HepG2 (cell line): ENCODE data around the gene ZNF154. TPM values are rescaled to one million over a fixed set of nuclear protein-coding genes. Genes with fewer than 3 reads are reported as not detected.

ENCODE experiments used
- BRD4 ChIP-seq: sonication (generic); formaldehyde crosslinking; IDR thresholded peaks from 2 replicates; pipeline ENCODE4 v1.4.0; 2020; ENCODE audit warnings: missing genetic modification reagents
- E2F1 ChIP-seq: sonication (generic); formaldehyde crosslinking; IDR thresholded peaks from 2 replicates; pipeline ENCODE4 v1.5.0; 2020; ENCODE audit warnings: missing genetic modification reagents
- MZF1 ChIP-seq: sonication (generic); formaldehyde crosslinking; IDR thresholded peaks from 2 replicates; pipeline ENCODE4 v1.8.1; 2023; ENCODE audit warnings: mild to moderate bottlenecking, missing genetic modification reagents, borderline replicate concordance
- NR2F1 ChIP-seq, 2 experiments: fragments of 450-650 bp in 1 of 2; formaldehyde crosslinking in 1 of 2; IDR thresholded peaks; 2 replicates each; pipeline versions ENCODE4 v1.5.0 to v1.6.1; 2016 to 2020; ENCODE audit warnings: mild to moderate bottlenecking in 1 of 2, missing compliant biosample characterization in 1 of 2, missing genetic modification reagents in 1 of 2, moderate library complexity in 1 of 2
- RFX5 ChIP-seq: IDR thresholded peaks from 2 replicates; pipeline ENCODE4 v1.6.1; 2011; ENCODE audit warnings: low read depth, low read length, improper control_type of control experiment
- ZFP36 ChIP-seq: fragments of 150-350 bp; IDR thresholded peaks from 2 replicates; pipeline ENCODE4 v1.6.1; 2018; ENCODE audit warnings: borderline replicate concordance, low read length, low read depth; ENCODE audit not compliant: partially characterized antibody
- ZMYM3 ChIP-seq: sonication (generic); formaldehyde crosslinking; IDR thresholded peaks from 2 replicates; pipeline ENCODE4 v1.5.1; 2020; ENCODE audit warnings: mild to moderate bottlenecking, missing genetic modification reagents
- ZNF30 ChIP-seq: sonication (generic); formaldehyde crosslinking; IDR thresholded peaks from 2 replicates; pipeline ENCODE4 v1.5.0; 2020; ENCODE audit warnings: mild to moderate bottlenecking, missing genetic modification reagents
- ZNF350 ChIP-seq: sonication (generic); formaldehyde crosslinking; IDR thresholded peaks from 2 replicates; pipeline ENCODE4 v1.4.0; 2020; ENCODE audit warnings: mild to moderate bottlenecking, low read depth, missing genetic modification reagents, borderline replicate concordance
- ZNF44 ChIP-seq: sonication (generic); formaldehyde crosslinking; IDR thresholded peaks from 2 replicates; pipeline ENCODE4 v1.5.1; 2020; ENCODE audit warnings: mild to moderate bottlenecking, missing genetic modification reagents
- ZNF547 ChIP-seq: sonication (generic); formaldehyde crosslinking; IDR thresholded peaks from 2 replicates; pipeline ENCODE4 v1.5.1; 2020; ENCODE audit warnings: mild to moderate bottlenecking, missing genetic modification reagents
- ZNF644 ChIP-seq: IDR thresholded peaks from 2 replicates; pipeline ENCODE4 v1.6.1; 2016; ENCODE audit warnings: low read depth
- polyA plus RNA-seq, 8 experiments: library from polyadenylated mRNA; depleted of rRNA in 3 of 8; stranded (reverse) in 7 of 8; unstranded in 1 of 8; fragments of >200 nt; fragmentation: Illumina TruSeq in 4 of 8; extraction: Trizol in 4 of 8; gene quantifications; 2 replicates each; pipeline versions ENCODE4 v1.2.1 to v1.2.3, GENCODE V29; 2011 to 2016; ENCODE audit warnings: low read depth in 4 of 8, missing spikeins in 1 of 8, mixed read lengths in 1 of 8; ENCODE audit not compliant: insufficient read depth in 1 of 8
- total RNA-seq, 5 experiments: library from RNA; depleted of rRNA; stranded (reverse); fragments of >200 nt; fragmentation: Illumina TruSeq; extraction: Trizol; gene quantifications; 2 replicates each; pipeline ENCODE4 v1.2.3, GENCODE V29; 2016; ENCODE audit warnings: low read depth in 1 of 5
- TF ChIP-seq, protein P1 (sequence below): IDR thresholded peaks from 2 replicates; pipeline ENCODE4 v1.6.1; 2016; ENCODE audit warnings: missing biosample characterization, missing genetic modification reagents, low read depth
- TF ChIP-seq, protein P2 (sequence below): sonication (generic); formaldehyde crosslinking; IDR thresholded peaks from 2 replicates; pipeline ENCODE4 v1.9.0; 2022; ENCODE audit warnings: low read depth, missing genetic modification reagents
- TF ChIP-seq, protein P3 (sequence below): sonication (generic); formaldehyde crosslinking; IDR thresholded peaks from 2 replicates; pipeline ENCODE4 v1.5.0; 2020; ENCODE audit warnings: missing genetic modification reagents
- TF ChIP-seq, protein P4 (sequence below): sonication (generic); formaldehyde crosslinking; IDR thresholded peaks from 2 replicates; pipeline ENCODE4 v1.5.0; 2020; ENCODE audit warnings: mild to moderate bottlenecking, missing genetic modification reagents

The ZNF154 gene
- total and polyA plus RNA-seq, 2 of the 13 experiments (the other 11 are each of a cell fraction or from before 2014, with no cell fraction given): not detected

DNA sequence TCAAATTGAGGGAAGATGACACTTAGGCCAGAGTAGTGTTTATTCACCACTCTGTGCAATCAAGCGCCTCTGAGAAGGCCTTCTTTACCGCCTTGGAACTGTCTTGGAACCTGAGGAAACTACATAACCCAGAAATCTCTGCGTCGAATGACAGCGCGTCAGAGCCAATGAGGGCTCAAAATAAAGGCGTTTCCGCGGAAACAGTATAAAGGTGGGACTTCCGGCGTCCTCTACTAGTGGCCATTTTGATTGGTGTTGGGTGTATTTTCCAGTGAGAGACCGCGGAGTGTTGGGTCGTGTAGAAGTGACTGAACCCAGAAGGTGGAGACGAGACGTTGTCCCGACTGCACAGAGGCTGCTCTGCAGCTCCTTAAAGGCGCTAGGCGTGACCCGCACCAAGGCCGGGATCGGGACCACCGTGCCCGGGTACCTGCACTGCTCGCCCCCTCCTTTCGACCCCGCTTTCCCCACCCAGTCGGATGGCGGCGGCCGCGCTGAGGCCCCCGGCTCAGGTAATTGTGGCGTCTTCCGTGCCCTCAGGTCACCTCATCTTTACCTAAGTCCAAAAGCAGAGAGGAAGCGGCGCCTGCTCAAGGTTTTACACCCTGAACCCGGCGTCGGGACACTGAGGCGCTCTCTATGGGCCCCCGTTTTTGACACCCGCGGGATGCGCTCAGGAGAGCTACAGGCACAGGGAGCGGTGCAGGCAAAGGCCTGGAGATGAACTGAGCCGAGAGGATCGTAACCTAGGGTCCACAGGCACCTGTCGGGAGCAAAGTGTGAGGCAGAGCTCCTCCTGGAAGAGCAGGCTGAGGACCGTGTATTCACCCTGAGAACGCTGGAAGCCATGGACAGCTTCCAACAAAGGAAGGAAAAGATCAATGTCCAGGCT lies 37.8 kb upstream of the ZNF154 start, which contains the start of gene ZNF776 (continued):
- TF ChIP-seq, protein P1, sequence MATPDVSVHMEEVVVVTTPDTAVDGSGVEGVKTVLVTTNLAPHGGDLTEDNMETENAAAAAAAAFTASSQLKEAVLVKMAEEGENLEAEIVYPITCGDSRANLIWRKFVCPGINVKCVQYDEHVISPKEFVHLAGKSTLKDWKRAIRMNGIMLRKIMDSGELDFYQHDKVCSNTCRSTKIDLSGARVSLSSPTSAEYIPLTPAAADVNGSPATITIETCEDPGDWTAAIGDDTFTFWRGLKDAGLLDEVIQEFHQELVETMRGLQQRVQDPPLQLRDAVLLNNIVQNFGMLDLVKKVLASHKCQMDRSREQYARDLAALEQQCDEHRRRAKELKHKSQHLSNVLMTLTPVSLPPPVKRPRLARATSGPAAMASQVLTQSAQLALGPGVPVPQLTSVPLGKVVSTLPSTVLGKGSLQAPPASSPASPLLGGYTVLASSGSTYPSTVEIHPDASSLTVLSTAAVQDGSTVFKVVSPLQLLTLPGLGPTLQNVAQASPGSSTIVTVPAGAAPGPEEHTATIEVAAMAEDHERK: no peak
- TF ChIP-seq NR2F1 (CRISPR knock-in tag; IDR thresholded peaks at IDR 0.05): no peak
- TF ChIP-seq, protein P2, sequence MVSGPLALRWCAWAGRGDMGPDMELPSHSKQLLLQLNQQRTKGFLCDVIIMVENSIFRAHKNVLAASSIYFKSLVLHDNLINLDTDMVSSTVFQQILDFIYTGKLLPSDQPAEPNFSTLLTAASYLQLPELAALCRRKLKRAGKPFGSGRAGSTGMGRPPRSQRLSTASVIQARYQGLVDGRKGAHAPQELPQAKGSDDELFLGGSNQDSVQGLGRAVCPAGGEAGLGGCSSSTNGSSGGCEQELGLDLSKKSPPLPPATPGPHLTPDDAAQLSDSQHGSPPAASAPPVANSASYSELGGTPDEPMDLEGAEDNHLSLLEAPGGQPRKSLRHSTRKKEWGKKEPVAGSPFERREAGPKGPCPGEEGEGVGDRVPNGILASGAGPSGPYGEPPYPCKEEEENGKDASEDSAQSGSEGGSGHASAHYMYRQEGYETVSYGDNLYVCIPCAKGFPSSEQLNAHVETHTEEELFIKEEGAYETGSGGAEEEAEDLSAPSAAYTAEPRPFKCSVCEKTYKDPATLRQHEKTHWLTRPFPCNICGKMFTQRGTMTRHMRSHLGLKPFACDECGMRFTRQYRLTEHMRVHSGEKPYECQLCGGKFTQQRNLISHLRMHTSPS (CRISPR knock-in tag): no peak
- TF ChIP-seq, protein P3, sequence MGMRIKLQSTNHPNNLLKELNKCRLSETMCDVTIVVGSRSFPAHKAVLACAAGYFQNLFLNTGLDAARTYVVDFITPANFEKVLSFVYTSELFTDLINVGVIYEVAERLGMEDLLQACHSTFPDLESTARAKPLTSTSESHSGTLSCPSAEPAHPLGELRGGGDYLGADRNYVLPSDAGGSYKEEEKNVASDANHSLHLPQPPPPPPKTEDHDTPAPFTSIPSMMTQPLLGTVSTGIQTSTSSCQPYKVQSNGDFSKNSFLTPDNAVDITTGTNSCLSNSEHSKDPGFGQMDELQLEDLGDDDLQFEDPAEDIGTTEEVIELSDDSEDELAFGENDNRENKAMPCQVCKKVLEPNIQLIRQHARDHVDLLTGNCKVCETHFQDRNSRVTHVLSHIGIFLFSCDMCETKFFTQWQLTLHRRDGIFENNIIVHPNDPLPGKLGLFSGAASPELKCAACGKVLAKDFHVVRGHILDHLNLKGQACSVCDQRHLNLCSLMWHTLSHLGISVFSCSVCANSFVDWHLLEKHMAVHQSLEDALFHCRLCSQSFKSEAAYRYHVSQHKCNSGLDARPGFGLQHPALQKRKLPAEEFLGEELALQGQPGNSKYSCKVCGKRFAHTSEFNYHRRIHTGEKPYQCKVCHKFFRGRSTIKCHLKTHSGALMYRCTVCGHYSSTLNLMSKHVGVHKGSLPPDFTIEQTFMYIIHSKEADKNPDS (CRISPR knock-in tag): no peak
- TF ChIP-seq RFX5: no peak
- no peak for TF ChIP-seq ZNF644 (CRISPR knock-in tag)
- 0 out of 2 replicates have a peak, but pooled peaks have one; percentile 29 for TF ChIP-seq E2F1 (CRISPR knock-in tag)
- TF ChIP-seq ZFP36: no peak
- 0 out of 2 replicates have a peak, but pooled peaks have one; percentile 70 for TF ChIP-seq BRD4 (CRISPR knock-in tag)
- TF ChIP-seq ZNF44 (CRISPR knock-in tag): 0 out of 2 replicates have a peak, but pooled peaks have one; percentile 70
- no peak for TF ChIP-seq ZMYM3
- TF ChIP-seq ZNF547 (CRISPR knock-in tag): peak; percentile 80
- TF ChIP-seq ZNF350: peak; percentile 81
- TF ChIP-seq MZF1: no peak
- TF ChIP-seq ZNF30 (CRISPR knock-in tag): no peak
- TF ChIP-seq, protein P4, sequence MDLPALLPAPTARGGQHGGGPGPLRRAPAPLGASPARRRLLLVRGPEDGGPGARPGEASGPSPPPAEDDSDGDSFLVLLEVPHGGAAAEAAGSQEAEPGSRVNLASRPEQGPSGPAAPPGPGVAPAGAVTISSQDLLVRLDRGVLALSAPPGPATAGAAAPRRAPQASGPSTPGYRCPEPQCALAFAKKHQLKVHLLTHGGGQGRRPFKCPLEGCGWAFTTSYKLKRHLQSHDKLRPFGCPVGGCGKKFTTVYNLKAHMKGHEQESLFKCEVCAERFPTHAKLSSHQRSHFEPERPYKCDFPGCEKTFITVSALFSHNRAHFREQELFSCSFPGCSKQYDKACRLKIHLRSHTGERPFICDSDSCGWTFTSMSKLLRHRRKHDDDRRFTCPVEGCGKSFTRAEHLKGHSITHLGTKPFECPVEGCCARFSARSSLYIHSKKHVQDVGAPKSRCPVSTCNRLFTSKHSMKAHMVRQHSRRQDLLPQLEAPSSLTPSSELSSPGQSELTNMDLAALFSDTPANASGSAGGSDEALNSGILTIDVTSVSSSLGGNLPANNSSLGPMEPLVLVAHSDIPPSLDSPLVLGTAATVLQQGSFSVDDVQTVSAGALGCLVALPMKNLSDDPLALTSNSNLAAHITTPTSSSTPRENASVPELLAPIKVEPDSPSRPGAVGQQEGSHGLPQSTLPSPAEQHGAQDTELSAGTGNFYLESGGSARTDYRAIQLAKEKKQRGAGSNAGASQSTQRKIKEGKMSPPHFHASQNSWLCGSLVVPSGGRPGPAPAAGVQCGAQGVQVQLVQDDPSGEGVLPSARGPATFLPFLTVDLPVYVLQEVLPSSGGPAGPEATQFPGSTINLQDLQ (CRISPR knock-in tag): no peak
